GM21381 (cell line): Measurements from ENCODE around the gene ADPRHL1.

Experiments used
- ATAC-seq: cut with Tn5 transposase; IDR thresholded peaks from one replicate; pipeline ENCODE4 v1.9.1; 2021; ENCODE audit warnings: mild to moderate bottlenecking, moderate library complexity; ENCODE audit not compliant: unreplicated experiment

The ADPRHL1 gene

DNA sequence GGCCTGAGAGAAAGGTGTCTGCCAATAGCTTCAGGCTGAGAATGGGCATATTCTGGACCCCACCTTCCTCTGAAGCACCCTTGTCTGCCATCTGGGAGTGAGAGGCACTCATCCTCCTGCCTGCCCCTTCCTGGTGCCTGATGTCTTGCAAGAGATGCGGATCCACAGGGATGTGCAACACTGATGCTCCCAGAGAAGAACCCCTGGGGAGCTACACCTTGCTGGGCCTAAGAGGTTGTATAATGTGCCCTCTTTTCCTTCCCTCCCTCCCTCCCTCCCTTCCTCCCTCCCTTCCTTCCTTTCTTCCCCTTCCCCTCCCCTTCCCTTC, 34.6 kb downstream of the ADPRHL1 start:
- ATAC-seq: no peak

DNA sequence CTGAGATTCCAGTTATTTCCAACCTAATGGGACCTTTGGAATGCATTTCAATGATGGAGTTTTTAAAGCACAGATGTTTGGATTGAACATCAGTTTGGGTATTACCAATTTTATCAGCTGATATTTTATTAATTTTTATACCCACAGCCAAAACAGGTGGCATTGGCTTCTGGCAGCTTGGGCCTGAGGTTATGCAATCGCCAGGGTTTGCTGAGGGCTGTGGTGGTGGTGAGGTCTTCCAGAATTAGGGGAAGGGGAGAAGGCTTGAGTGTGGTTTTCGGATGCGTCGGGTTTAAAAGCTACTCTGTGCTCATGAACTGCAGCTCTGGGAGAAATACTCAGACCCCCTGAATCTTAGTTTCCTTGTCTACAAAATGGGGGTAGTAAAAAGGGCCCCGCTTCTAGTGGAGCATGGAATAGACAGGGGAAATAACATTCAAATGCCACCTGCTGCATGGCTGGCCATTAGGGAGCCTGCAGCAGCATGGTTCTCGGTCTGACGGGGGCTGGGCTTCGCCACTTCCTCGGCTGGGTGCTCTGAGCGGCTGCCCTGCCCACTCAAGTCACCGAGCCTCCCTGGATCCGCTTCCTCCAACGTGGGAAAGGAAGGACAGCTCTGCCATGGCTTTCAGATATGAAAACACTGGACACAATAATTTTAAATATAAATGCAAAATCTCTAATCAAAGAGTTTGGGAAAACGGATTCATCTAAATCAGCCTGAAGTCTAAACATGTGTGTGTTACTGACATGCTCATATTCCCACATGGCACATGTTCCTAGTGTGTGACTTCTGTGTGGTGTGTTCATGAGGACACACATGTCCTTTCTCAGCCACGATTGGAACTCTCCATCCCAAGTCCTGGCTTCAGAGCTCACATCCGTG, 35.2 kb downstream of the ADPRHL1 start:
- ATAC-seq: no peak

DNA sequence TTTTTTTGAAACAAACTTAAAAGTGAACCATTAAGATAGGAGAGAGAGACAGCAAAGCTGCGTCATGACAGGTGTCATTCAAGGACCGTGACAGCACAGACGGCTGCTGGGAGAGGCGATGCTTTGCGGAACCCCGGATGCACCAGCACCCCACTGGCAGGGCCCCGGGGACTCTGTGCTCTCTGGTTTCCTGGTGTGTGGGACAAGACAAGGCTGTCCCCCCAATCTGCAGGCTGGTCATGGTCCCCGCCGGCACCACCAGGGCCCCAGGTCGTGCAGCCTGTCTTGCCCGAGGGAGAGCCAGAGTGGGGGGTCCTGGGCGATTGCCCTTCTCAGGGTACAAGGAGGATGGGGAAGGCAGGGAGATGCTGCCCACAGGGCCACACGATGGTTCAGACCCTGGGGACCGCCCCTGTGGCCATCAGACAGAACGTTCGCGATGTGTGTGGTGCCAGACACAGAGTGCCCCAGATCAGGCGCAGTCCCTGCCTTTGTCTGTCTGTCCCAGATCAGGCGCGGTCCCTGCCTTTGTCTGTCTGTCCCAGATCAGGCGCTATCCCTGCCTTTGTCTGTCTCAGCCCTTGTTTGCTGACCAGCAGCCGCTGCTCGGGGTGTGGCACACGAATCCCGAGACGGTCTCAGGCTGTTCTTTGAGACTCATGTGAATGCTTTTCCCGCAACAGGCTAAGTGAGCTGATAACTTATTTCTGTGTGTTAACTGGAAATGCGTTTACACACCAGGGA, 36.1 kb downstream of the ADPRHL1 start:
- ATAC-seq: no peak

DNA sequence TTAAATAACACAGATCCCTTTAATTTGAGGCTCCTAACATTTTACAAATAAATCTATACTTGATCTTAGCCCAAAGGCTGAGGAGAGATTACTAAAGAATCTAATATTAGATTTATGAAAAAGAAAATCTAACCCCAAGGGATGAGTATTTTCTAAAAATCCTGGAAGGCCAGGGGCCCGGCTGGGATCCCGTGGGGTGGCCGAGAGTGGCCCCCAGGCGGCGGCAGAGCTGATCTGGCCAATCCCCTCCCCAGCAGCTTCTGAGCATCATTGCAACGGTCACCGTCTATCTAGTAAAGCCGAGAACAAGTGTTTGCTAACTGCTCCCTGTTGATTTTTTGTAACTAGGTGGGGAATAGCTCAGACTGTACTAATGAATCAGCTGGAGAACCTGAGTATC, 37.5 kb downstream of the ADPRHL1 start:
- ATAC-seq: no peak

DNA sequence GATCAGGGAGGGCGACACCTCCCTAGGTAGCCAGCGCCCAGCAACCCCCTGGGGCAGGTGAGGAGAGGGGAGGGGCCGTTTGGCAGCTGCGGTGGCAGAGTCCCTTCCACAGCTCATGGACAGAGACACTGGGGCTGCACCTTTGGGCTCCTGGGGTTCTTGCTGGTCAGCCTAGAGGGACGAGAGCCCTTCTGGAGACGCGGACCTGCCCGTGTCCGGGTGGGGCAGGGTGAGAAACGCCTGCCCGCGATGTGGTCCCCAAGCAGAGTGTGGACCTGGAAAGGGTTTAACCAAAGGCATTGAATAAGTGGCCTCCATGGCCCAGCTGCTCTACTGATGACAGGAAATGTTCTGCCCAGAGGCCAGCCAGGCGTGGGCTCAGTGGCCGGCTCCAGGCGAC, 38.3 kb downstream of the ADPRHL1 start:
- ATAC-seq: no peak

DNA sequence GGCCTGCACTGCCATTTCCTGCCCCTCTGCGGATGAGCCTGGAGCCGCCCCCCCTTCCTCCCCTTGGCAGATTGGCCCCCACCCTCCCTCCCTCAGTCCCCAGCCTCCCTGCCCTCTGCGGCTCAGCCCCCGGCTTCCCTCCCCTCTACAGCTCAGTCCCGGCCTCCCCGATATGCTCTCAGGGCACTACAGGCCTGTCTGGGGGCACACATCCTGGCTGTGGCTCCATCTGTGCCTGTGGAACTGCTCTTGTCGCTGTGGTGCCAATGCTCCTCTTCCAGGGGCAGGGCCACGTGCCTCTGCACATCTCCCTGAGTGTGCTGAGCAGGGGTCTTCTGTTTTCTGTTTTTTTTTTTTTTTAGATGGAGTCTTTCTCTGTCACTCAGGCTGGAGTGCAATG, 39.0 kb downstream of the ADPRHL1 start:
- no peak for ATAC-seq

DNA sequence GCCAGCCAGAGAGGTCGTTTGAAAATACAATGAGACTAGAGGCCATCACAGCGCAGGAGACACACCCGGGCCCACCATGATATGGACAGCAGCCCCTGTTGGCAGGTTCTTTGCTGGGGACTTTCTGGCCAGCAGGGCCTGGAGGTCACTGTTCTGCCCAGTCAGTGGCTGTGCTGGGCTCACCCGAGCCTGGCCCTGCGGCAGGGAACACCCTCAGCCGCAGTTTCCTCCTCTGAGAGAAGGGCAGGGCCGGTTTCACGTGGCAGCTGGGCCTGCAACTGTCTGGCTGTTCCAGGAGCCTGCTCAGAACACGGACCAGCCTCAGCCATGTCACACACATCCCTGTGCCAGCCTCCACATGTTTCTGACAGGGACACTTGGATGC, 39.4 kb downstream of the ADPRHL1 start:
- no peak for ATAC-seq

DNA sequence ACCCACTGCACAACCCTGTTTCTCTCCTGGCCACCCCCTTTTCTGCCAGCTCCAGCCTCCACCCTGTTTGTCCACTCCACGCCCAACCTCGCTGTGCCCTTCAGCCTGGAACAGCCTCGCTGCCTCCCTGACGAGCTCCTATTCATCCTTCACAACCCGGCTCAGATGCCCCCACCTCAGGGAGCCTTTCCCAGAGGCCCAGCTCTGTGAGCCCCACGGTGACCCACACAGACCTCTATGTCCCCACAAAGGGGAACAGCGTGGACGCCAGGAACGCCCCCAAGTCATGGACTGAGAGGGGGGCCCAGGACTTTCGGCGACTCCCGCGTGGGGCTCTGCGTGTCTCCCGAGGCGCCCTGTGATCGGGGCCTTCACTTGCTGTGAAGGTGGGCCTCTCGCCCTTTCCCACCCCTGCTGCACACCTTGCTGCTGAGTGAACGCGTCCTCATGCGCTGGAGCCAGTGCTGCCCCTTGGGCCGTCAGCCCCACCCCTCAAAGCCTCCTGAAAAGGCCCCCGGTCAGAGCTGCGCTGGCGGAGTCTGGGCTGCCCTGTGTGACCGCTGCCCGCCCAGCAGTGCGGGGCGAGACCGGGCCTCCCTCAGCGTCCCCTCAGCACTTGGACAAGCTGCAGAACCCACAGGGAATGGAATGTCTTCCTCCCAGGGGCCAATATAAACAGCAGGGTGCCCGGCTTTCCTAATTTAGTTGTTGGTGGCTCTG, 40.0 kb downstream of the ADPRHL1 start:
- ATAC-seq: no peak

DNA sequence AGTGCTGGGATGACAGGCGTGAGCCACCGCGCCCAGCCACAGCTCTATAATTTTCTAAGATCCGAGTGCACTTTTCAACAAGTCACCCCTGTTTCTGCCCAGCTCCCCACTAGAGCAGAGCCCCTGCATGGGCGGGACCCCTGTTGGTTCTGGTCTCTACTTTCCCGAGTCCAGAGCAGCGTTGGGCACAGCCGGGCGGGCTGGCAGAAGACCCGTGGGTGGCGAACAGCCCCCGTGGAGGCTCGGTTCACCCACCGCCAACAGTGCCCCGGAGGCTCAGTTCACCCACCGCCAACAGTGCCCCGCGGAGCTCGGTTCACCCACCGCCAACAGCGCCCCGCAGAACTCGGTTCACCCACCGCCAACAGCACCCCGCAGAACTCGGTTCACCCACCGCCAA, 40.8 kb downstream of the ADPRHL1 start:
- no peak for ATAC-seq

DNA sequence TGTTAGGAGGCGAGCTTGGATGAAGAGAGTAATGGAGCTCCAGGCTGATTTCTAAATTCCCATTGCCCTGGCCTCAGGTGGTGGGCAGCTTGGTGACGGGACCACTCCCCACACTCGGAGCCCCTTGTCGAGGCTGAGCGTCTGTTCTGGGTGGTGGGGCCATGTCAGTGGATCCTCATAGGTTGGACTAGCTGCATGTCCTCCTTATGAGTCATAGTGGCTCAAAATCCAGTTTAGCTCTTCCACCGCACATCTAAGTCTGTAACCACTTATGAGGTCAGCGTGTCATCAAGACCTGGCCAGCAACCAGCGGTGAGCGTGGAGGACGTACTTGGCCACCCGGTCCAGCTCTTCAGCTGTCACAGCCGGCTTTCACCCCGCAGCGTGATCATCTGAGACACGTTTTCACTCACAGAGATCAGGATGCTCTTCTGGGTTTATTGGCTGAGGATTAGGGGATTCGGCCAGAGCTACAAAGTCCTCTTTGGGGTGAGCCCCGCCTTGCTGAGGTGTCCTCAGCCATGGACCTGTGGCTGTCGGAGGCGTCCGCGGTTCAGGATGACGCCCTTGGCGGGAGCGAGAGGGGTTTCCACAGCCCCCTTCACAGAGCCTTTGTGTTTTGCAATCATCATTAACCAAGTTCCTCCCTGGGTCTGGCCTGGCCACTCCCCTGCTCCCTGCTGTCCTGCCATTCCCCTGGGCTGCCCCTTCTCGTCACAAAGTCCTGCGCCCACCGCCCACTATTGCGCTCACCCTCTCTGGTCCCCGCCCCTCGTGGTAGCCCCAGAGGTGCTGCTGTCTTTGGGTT, 41.9 kb downstream of the ADPRHL1 start:
- ATAC-seq: no peak

DNA sequence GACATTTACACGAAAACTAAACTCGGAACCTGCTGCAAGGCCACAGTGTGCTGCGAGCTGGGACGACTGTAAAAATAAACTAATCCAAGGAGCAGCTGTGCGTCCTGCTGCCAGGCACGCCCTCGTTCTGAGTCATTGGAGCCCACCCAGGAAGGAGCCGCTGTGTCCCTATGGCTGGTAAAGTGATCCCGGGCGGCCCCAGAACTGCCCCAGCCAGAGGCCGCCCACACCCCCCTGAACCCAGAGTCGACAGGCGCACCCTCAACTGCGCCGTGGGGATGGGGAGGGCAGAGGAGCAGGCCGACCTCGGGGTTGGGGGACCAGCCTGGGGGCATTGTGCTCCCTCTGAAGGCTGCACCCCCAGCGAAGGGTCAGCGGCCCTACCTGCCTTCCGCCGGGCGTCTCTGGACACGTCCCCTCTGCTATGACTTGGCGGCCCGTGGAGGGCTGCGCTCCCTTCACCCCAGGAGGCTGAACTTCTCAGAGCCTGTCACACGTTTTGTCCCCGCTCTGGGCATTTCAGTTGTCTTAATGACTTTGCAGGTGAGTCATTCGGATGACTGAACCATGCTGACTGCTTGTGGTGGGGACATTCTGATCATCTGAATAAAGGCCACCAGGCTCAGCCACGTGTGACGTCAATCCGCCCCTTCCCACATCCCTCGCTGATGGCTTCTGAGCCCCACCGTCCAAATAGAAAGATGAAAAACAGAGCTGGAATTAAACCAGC, 42.7 kb downstream of the ADPRHL1 start:
- no peak for ATAC-seq

DNA sequence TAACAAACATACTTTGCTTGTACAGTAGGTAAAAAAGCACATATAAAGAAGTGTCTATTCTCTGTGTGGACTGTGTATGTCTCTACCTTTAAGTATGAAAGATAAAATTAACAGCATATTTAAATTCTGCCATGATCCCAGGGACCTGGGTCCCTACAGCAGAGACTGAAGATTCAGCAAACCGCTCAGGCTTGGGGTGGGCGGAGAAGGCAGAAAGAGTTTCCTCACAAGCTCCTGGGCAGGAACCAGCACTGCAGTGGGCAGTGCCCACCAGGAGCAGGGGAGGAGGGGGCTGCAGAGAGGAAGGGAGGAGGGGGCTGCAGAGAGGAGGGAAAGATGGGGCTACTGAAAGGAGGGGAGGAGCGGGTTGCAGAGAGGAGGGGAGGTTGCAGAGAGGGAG, 44.7 kb downstream of the ADPRHL1 start:
- no peak for ATAC-seq

DNA sequence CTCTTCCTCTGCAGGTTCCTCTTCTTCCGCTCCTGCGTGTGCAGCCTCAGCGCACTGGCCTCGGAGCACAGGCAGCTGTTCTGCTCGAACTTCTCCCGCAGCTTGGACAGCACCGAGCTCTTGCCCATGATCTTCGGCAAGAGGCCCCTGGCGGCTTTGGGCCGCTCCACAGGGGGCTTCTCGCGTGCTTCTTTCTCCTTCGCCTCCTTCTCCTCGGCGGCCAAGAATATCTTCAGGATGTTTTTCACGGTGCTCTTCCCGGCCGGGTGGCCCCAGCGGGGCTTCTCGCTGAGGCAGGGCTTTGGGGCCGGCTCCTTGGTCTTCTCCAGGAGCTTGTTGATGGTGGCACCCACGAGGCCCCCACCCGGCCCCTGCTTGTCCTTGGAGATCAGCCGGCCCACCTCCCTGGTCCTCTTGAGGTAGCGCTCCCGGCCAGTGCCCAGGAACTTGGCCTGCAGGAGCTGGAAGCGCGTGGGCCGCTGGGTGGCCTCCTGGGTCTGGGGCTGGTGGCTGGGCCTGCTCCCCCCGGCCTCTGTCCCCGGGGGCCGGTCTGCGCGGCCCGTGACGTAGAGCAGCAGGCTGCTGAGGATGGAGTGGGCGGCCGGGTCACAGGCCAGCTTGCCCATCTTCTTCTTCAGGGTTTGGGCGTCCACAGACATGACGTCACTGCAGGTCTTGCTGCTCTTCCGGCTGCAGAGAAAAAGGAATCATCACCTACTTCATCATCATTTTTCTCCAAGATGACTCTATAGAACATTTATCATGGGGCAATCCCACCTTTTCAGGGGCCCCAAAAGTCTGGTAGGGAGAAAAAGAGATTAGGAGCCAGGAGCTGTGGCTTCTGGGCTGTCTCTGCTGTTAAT, 45.5 kb downstream of the ADPRHL1 start:
- no peak for ATAC-seq

DNA sequence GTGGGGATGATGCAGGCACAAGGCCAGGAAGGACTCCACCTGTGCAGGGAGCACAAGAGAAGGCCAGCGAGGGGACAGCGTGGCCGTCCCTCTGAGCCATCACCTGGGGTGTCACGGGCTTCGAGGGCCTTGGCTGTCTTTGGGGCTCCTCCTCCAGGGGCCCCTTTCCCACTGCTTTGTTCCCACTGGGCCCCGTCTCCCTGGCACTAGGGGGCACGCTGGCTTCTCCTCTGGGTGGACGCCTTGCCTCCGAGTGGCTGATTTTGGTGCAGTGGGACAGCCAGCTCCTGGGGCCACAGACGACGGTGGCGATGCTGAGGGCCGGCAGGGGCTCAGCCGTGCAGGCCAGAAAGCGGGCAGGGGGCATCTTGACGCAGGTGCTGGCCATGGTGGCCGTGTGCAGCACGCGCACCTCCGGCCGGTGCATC, 46.2 kb downstream of the ADPRHL1 start:
- ATAC-seq: no peak

DNA sequence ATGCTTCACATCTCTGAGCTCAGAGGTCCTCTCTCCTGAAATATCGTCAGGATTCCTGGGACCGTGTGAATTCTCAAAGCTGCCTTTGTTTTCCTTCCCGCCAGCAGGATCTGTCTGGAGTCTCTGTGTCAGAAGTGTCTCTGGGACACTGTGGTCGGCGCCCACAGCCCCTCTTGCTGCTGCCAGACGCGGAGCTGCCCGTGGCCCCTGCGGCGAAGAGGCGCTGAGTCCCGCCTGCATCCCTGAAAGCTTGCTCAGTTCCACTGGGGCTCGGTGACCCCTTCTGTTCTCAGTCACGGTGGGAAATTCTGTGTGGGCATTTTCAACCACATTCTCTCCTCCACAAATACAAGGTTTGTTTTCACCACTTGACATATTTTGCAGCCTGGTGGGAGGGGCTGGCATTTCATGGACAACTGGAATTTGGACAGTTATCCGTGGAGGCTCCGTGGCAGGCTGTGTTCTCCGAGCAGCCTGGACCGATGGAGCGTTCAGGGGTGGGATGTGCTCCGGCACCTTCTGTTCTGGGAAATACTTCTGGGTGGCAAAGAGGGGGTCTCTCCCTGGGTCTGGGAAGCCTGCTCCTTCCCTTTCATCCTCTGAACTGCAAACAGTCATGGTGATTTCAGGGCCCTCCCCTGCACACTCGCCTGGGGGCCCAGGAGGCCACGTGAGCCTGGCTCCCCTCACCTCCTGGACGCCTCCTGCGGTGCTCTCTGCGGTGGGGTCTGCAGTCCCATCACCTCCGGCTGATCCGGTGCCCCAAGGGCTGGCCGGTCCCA, 46.8 kb downstream of the ADPRHL1 start:
- ATAC-seq: no peak

DNA sequence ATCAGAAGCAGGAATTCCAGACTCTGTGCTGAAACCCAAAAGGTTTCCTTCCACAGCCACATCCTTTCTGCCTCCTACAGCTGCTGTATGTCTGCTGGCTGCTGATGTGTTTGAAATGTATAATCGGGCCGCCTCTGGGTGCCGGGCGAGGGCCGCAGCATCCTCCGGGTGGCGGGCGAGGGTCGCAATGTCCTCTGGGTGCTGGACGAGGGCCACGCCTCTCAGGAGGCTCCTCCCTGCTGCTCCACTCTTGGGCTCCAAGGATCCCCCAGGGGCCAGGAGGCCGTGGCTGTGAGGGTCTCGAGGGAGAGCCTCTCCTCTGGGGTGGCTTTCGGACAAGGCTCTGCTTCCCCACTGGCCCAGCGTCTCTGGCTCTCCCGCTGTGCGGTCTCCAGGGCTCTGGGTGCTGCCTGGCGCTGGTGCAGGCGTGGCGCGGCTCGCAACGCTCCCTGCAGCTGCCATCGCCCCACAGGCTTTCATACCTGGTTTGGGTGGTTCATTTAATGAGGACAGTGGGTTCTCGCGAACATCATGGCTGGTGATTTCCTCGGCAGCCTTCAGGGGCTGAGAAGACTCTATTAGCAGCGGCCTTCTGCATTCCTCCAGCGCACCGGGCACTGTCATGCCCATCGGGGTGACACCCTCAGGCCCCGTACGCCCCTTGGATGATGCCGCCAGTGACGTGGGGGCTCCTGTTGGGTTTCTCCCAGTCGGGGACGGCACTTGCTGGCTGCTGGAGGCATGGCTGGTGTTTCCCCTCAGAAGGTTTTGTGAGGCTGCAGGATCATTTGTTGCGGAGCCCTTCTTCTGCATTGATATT, 47.6 kb downstream of the ADPRHL1 start:
- no peak for ATAC-seq

DNA sequence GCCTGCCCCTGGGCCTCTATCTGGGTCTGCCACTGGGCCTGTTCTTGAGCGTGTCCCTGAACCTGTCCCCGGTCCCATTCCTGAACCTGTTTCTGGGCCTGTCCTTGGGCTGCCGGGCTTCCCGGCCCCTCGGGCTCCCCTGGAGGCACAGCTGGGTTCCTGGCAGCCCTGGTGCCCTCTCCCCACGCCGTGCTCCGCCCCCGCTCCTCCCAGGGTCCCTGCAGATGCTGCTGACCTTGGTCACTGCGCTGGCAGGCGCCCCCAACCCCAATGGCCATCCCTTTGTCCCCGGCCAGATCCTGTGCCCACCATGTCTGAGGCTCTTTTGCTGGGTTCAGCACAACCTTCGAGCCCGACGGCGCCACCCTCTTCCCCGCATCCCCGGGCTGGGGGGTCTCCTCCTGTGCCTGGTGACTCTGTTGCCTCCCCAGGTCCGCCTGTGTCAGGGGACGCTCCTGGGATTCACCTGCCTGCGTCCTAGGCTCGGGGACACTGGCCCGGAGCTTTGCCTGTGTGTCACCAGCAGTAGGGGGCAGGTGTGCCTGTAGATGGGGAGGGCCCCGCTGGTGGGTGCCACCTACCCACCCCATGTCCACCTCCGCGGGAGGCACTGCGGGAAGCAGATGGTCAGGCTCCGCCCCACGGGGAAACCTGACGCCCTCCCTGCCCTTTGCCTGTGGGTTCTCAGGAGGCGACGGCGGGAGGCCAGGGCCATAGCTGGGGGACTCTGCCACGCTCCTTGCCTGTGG, 48.4 kb downstream of the ADPRHL1 start:
- ATAC-seq: no peak
